Effector memory CD8-positive, alpha-beta T cell (primary cell): ENCODE data around the gene ECD.
"Not testable (repeated sequence)": the region's sequence is repeated elsewhere in the genome, so short reads cannot be mapped to it uniquely, and the experiment has no call there.

Experiments
- ATAC-seq: fragments of 150-1000 bp; cut with Tn5 transposase; replicated peaks from 2 replicates; pipeline ENCODE4 v1.10.0; 2021; ENCODE audit warnings: mild to moderate bottlenecking, moderate library complexity
- DNase-seq, 3 experiments: peaks; one replicate each; pipeline ENCODE4 v3.0.0; 2021
- H3K27ac Mint-ChIP-seq, 2 donors: one replicate each; pipeline ENCODE4 v1.8.0; 2022; ENCODE audit warnings: mild to moderate bottlenecking in 2 of 2, mixed read lengths in 2 of 2, moderate library complexity in 2 of 2
- H3K27me3 Mint-ChIP-seq, 2 donors: one replicate each; pipeline ENCODE4 v1.8.0; 2022; ENCODE audit warnings: mixed read lengths in 2 of 2
- H3K36me3 Mint-ChIP-seq: one replicate; pipeline ENCODE4 v1.8.0; 2022; ENCODE audit warnings: mild to moderate bottlenecking, moderate library complexity, mixed read lengths; ENCODE audit not compliant: insufficient read depth
- H3K4me1 Mint-ChIP-seq, 2 donors: one replicate each; pipeline ENCODE4 v1.8.0; 2022; ENCODE audit warnings: low read depth in 2 of 2, mixed read lengths in 2 of 2
- H3K4me3 Mint-ChIP-seq, 2 donors: one replicate each; pipeline ENCODE4 v1.8.0; 2022; ENCODE audit warnings: mild to moderate bottlenecking in 2 of 2, mixed read lengths in 2 of 2, moderate library complexity in 2 of 2
- H3K9me3 Mint-ChIP-seq, 2 donors: one replicate each; pipeline ENCODE4 v1.8.0; 2022; ENCODE audit warnings: mixed read lengths in 2 of 2

ECD gene

GRCh38 chr10:73109248-73109652, 58.6 kb downstream of the ECD start:
- not testable (repeated sequence) for H3K4me1 Mint-ChIP-seq, H3K27me3 Mint-ChIP-seq, H3K4me3 Mint-ChIP-seq, H3K9me3 Mint-ChIP-seq, ATAC-seq, H3K36me3 Mint-ChIP-seq, DNase-seq, H3K27ac Mint-ChIP-seq

GRCh38 chr10:73106301-73106700, 61.5 kb downstream of the ECD start:
- ATAC-seq (no peak), DNase-seq (no peak)
- Mint-ChIP-seq H3K4me1 (peaks cover 3 to 5% of the 10 kb centered on the region in 2 donors), H3K27ac (no peak overlapping the region), H3K4me3 (no peak overlapping the region), H3K27me3 (no peaks in the 10 kb centered on the region), H3K36me3 (no peaks in the 10 kb centered on the region), H3K9me3 (peaks cover 0 to 2% of the 10 kb centered on the region in 2 donors)

- Mint-ChIP-seq H3K4me3 (no peak overlapping the region), H3K27me3 (no peaks in the 10 kb centered on the region), H3K9me3 (no peaks in the 10 kb centered on the region), H3K36me3 (peaks cover 26% of the 10 kb centered on the region), H3K4me1 (peaks cover 8 to 20% of the 10 kb centered on the region in 2 donors), H3K27ac (no peak overlapping the region)
- ATAC-seq: no peak
- no peak for DNase-seq
These were observed 68.7 kb downstream of the ECD start for GRCh38 chr10:73099141-73099540.

- H3K4me3 Mint-ChIP-seq: peak overlapping the region; percentile 97 to 99
- DNase-seq (no peak), ATAC-seq (no peak)
- no peaks in the 10 kb centered on the region for H3K9me3 Mint-ChIP-seq
- H3K4me1 Mint-ChIP-seq: peaks cover 8 to 20% of the 10 kb centered on the region in 2 donors
- H3K27me3 Mint-ChIP-seq: no peaks in the 10 kb centered on the region
- peak overlapping the region; percentile 98 for H3K27ac Mint-ChIP-seq
- H3K36me3 Mint-ChIP-seq: peaks cover 26% of the 10 kb centered on the region
These were observed 70.5 kb downstream of the ECD start for GRCh38 chr10:73097305-73097670.

- H3K9me3 Mint-ChIP-seq: no peaks in the 10 kb centered on the region
- peak within 1 kb of the TSS; percentile 98 for H3K27ac Mint-ChIP-seq
- DNase-seq (peak; percentile 93 to 96 (median 96)), ATAC-seq (peak; percentile 87)
- peaks cover 26% of the 10 kb centered on the region for H3K36me3 Mint-ChIP-seq
- H3K4me3 Mint-ChIP-seq: peak within 1 kb of the TSS; percentile 97 to 99
- no peaks in the 10 kb centered on the region for H3K27me3 Mint-ChIP-seq
- H3K4me1 Mint-ChIP-seq: peaks cover 8 to 24% of the 10 kb centered on the region in 2 donors
These were observed 71.1 kb downstream of the ECD start, which contains the start of gene P4HA1 for GRCh38 chr10:73096449-73097304. P4HA1 (minus strand) TSS chr10:73096866; CDS start chr10:73074883, 21,983 bp downstream.

GRCh38 chr10:73096041-73096448, 71.8 kb downstream of the ECD start:
- H3K27ac Mint-ChIP-seq: peak overlapping the region; percentile 98
- ATAC-seq (peak; percentile 49), DNase-seq (peak; percentile 66 to 69 (median 66))
- H3K4me3 Mint-ChIP-seq: peak overlapping the region; percentile 97 to 99
- H3K4me1 Mint-ChIP-seq: peaks cover 8 to 27% of the 10 kb centered on the region in 2 donors
- no peaks in the 10 kb centered on the region for H3K27me3 Mint-ChIP-seq
- H3K36me3 Mint-ChIP-seq: peaks cover 26% of the 10 kb centered on the region
- no peaks in the 10 kb centered on the region for H3K9me3 Mint-ChIP-seq

- H3K9me3 Mint-ChIP-seq: no peaks in the 10 kb centered on the region
- peaks cover 8 to 27% of the 10 kb centered on the region in 2 donors for H3K4me1 Mint-ChIP-seq
- peaks cover 29% of the 10 kb centered on the region for H3K36me3 Mint-ChIP-seq
- H3K4me3 Mint-ChIP-seq: peak overlapping the region; percentile 97 to 99
- no peaks in the 10 kb centered on the region for H3K27me3 Mint-ChIP-seq
- DNase-seq (peak; percentile 4 to 23 (median 23)), ATAC-seq (no peak)
- H3K27ac Mint-ChIP-seq: peak overlapping the region; percentile 98
These were observed 72.3 kb downstream of the ECD start for GRCh38 chr10:73095481-73096021.

- ATAC-seq: no peak
- peaks cover 8 to 27% of the 10 kb centered on the region in 2 donors for H3K4me1 Mint-ChIP-seq
- peak overlapping the region; percentile 97 to 99 for H3K4me3 Mint-ChIP-seq
- no peaks in the 10 kb centered on the region for H3K27me3 Mint-ChIP-seq
- DNase-seq: no peak
- H3K9me3 Mint-ChIP-seq: no peaks in the 10 kb centered on the region
- H3K27ac Mint-ChIP-seq: peak overlapping the region; percentile 98
- peaks cover 30% of the 10 kb centered on the region for H3K36me3 Mint-ChIP-seq
These were observed 72.8 kb downstream of the ECD start for GRCh38 chr10:73094986-73095480.

GRCh38 chr10:73093922-73094850, 73.6 kb downstream of the ECD start:
- no peak for ATAC-seq
- Mint-ChIP-seq H3K4me3 (peak overlapping the region in 1 of 2 donors; percentile 97), H3K4me1 (peaks cover 8 to 27% of the 10 kb centered on the region in 2 donors), H3K27ac (no peak overlapping the region), H3K9me3 (no peaks in the 10 kb centered on the region), H3K36me3 (peaks cover 30% of the 10 kb centered on the region), H3K27me3 (no peaks in the 10 kb centered on the region)
- DNase-seq: no peak

GRCh38 chr10:73092830-73093229, 75.0 kb downstream of the ECD start:
- Mint-ChIP-seq H3K4me1 (peaks cover 8 to 27% of the 10 kb centered on the region in 2 donors), H3K4me3 (peak overlapping the region in 1 of 2 donors; percentile 41), H3K27me3 (no peaks in the 10 kb centered on the region), H3K27ac (no peak overlapping the region), H3K9me3 (no peaks in the 10 kb centered on the region), H3K36me3 (peaks cover 30% of the 10 kb centered on the region)
- ATAC-seq: no peak
- no peak for DNase-seq

GRCh38 chr10:73088304-73088703, 79.5 kb downstream of the ECD start:
- ATAC-seq (no peak), DNase-seq (no peak)
- no peaks in the 10 kb centered on the region for H3K27me3 Mint-ChIP-seq
- H3K36me3 Mint-ChIP-seq: peaks cover 4% of the 10 kb centered on the region
- no peak overlapping the region for H3K27ac Mint-ChIP-seq
- no peak overlapping the region for H3K4me3 Mint-ChIP-seq
- peaks cover 0 to 13% of the 10 kb centered on the region in 2 donors for H3K4me1 Mint-ChIP-seq
- no peaks in the 10 kb centered on the region for H3K9me3 Mint-ChIP-seq

- H3K9me3 Mint-ChIP-seq: no peaks in the 10 kb centered on the region
- no peaks in the 10 kb centered on the region for H3K27me3 Mint-ChIP-seq
- no peak for ATAC-seq
- DNase-seq: no peak
- no peak overlapping the region for H3K4me3 Mint-ChIP-seq
- H3K4me1 Mint-ChIP-seq: peaks cover 2 to 14% of the 10 kb centered on the region in 2 donors
- no peak overlapping the region for H3K27ac Mint-ChIP-seq
- peaks cover 4% of the 10 kb centered on the region for H3K36me3 Mint-ChIP-seq
These were observed 81.0 kb downstream of the ECD start for GRCh38 chr10:73086816-73087215.

GRCh38 chr10:73084209-73084608, 83.6 kb downstream of the ECD start:
- H3K27ac Mint-ChIP-seq: peak overlapping the region in 1 of 2 donors; percentile 35
- H3K9me3 Mint-ChIP-seq: no peaks in the 10 kb centered on the region
- no peaks in the 10 kb centered on the region for H3K27me3 Mint-ChIP-seq
- DNase-seq: no peak
- H3K36me3 Mint-ChIP-seq: no peaks in the 10 kb centered on the region
- ATAC-seq: no peak
- H3K4me1 Mint-ChIP-seq: peaks cover 4 to 10% of the 10 kb centered on the region in 2 donors
- H3K4me3 Mint-ChIP-seq: no peak overlapping the region
